OCI-LY3 (cell line): ENCODE results near the gene PDS5B.

Experiments used
- H2AFZ ChIP-seq: fragments of 200-600, 300-600 bp; shearing (Covaris generic); 2 replicates; pipeline ENCODE4 v1.6.0; 2014; ENCODE audit warnings: antibody characterized with exemption, low read depth, low read length
- H3K27ac ChIP-seq: fragments of 200-600, 300-600 bp; sonication (generic); 2 replicates; pipeline ENCODE4 v1.5.1; 2014; ENCODE audit warnings: mild to moderate bottlenecking, low read length, moderate library complexity, mixed read lengths
- H3K27me3 ChIP-seq: fragments of 200-600, 300-600 bp; sonication (generic); 2 replicates; pipeline ENCODE4 v1.6.1; 2014; ENCODE audit warnings: low read depth, low read length, mixed read lengths
- H3K36me3 ChIP-seq: fragments of 200-600, 300-600 bp; sonication (generic); replicated peaks from 2 replicates; pipeline ENCODE3; 2014; ENCODE audit warnings: low read depth, low read length, mixed read lengths
- H3K4me1 ChIP-seq: fragments of 300-600, 200-600 bp; sonication (generic); 2 replicates; pipeline ENCODE4 v1.6.1; 2014; ENCODE audit warnings: low read length, mixed read lengths
- H3K4me2 ChIP-seq: fragments of 200-600, 300-600 bp; sonication (generic); 2 replicates; pipeline ENCODE4 v1.6.1; 2014; ENCODE audit warnings: low read length, mixed read lengths
- H3K4me3 ChIP-seq: fragments of 300-600, 200-600 bp; sonication (generic); 2 replicates; pipeline ENCODE4 v1.5.1; 2014; ENCODE audit warnings: antibody characterized with exemption, mild to moderate bottlenecking, low read length, moderate library complexity
- H3K79me2 ChIP-seq: fragments of 300-600, 200-600 bp; shearing (Covaris generic); 2 replicates; pipeline ENCODE4 v1.6.1; 2014; ENCODE audit warnings: mild to moderate bottlenecking, low read length, mixed read lengths
- H3K9ac ChIP-seq: fragments of 300-600, 200-600 bp; shearing (Covaris generic); 2 replicates; pipeline ENCODE4 v1.6.0; 2014; ENCODE audit warnings: mild to moderate bottlenecking, low read length, moderate library complexity
- H3K9me3 ChIP-seq: fragments of 200-600, 300-600 bp; shearing (Covaris generic); 2 replicates; pipeline ENCODE4 v1.6.1; 2014; ENCODE audit warnings: low read length, mixed read lengths; ENCODE audit not compliant: insufficient read depth
- H4K20me1 ChIP-seq: fragments of 200-600, 300-600 bp; sonication (generic); 2 replicates; pipeline ENCODE4 v1.6.1; 2016; ENCODE audit warnings: low read length, mixed read lengths; ENCODE audit not compliant: insufficient read depth
- CTCF ChIP-seq: fragments of 200-600, 300-600 bp; sonication (generic); IDR thresholded peaks from 2 replicates; pipeline ENCODE4 v1.5.1; 2014; ENCODE audit warnings: antibody characterized with exemption, low read length, low read depth
- EZH2phosphoT487 ChIP-seq: fragments of 200-600 bp; shearing (Covaris generic); IDR thresholded peaks from 2 replicates; pipeline ENCODE4 v1.6.1; 2018; ENCODE audit warnings: antibody characterized with exemption, mixed run types, low read depth

The PDS5B gene

DNA sequence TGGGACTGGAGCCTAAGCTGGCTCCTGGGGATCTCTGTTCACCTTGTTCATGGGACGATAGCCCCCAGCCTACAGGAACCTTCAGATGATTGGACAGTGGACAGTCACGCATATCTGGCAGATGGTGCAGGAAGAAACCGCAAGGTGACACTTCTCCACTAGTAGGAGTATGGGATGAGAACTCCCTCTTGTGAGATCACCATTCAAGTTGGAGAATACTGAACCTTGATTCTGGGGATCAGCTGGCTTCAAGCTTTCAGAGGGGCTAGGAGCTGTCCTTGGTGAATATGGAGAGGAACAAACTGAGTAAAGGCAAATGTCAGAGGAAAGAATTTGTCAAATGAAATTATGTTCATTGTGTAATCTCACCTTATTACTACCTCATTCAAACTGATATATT, 204.5 kb downstream of the PDS5B start:
- TF ChIP-seq EZH2phosphoT487 (no peak), CTCF (no peak)
- Histone ChIP-seq H3K4me2 (no peak overlapping the region), H3K27me3 (no peaks in the 10 kb centered on the region), H2AFZ (no peak overlapping the region), H3K79me2 (no peaks in the 10 kb centered on the region), H3K4me3 (no peak overlapping the region), H3K36me3 (no peaks in the 10 kb centered on the region), H3K4me1 (no peaks in the 10 kb centered on the region), H4K20me1 (no peaks in the 10 kb centered on the region), H3K9ac (no peak overlapping the region), H3K9me3 (no peaks in the 10 kb centered on the region), H3K27ac (no peak overlapping the region)

- Histone ChIP-seq H3K27ac (no peak overlapping the region), H3K9ac (no peak overlapping the region), H3K79me2 (no peaks in the 10 kb centered on the region)
Observed at GRCh38 chr13:32791545-32792172, 205.4 kb downstream of the PDS5B start.

GRCh38 chr13:32796754-32797153, 210.5 kb downstream of the PDS5B start:
- Histone ChIP-seq H3K4me1 (no peaks in the 10 kb centered on the region), H3K4me2 (no peak overlapping the region), H4K20me1 (no peaks in the 10 kb centered on the region), H3K27ac (no peak overlapping the region), H3K36me3 (no peaks in the 10 kb centered on the region), H3K9me3 (no peaks in the 10 kb centered on the region), H3K4me3 (no peak overlapping the region), H3K9ac (no peak overlapping the region), H2AFZ (no peak overlapping the region), H3K79me2 (no peaks in the 10 kb centered on the region), H3K27me3 (no peaks in the 10 kb centered on the region)
- no peak for TF ChIP-seq CTCF
- TF ChIP-seq EZH2phosphoT487, result no peak

More at GRCh38 chr13:32791545-32792172, 205.4 kb downstream of the PDS5B start:
- Histone ChIP-seq H3K4me3 (no peak overlapping the region), H3K36me3 (no peaks in the 10 kb centered on the region), H3K9me3 (no peaks in the 10 kb centered on the region), H3K4me1 (no peaks in the 10 kb centered on the region), H3K27me3 (no peaks in the 10 kb centered on the region), H4K20me1 (no peaks in the 10 kb centered on the region), H2AFZ (no peak overlapping the region), H3K4me2 (no peak overlapping the region)
- TF ChIP-seq CTCF, result no peak
- TF ChIP-seq EZH2phosphoT487, result no peak

GRCh38 chr13:32802159-32802558, 215.9 kb downstream of the PDS5B start:
- Histone ChIP-seq H3K4me2 (no peak overlapping the region), H3K4me3 (no peak overlapping the region), H4K20me1 (no peaks in the 10 kb centered on the region), H2AFZ (no peak overlapping the region), H3K79me2 (no peaks in the 10 kb centered on the region), H3K36me3 (no peaks in the 10 kb centered on the region), H3K9ac (no peak overlapping the region), H3K9me3 (no peaks in the 10 kb centered on the region), H3K27ac (no peak overlapping the region), H3K27me3 (no peaks in the 10 kb centered on the region), H3K4me1 (no peaks in the 10 kb centered on the region)
- no peak for TF ChIP-seq EZH2phosphoT487
- no peak for TF ChIP-seq CTCF
